NAMALWA (cell line): Measurements from ENCODE around the gene PNMA5.
"Not testable (repeated sequence)": the region's sequence is repeated elsewhere in the genome, so short reads cannot be mapped to it uniquely, and the experiment has no call there.

Experiments
- DNase-seq: peaks from one replicate; pipeline ENCODE4 v3.0.0-alpha.2; 2015; ENCODE audit warnings: low spot score

Gene PNMA5

DNA sequence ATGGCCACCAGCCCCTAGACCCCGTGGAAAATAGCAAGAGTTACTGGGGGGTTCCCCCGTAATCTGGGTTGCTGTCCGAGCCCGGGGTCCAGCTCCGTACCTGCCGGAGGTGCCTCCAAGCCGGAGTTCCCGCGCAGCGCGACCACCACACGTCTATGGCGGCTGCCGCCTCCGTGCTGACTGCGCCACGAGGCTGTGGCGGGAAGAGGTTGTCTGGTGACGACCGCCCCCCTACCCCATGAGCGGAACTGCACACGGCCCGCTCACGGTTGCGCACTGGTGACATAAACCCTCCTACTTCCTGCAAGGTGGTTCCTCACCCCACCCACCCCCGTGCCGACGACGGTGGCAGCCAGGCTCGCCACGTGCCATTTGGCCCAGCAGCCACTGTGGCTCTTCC lies at the start of gene PNMA5:
Gene PNMA5 (minus strand): TSS at position 184 of the 400 bp plus-strand sequence. CDS start 2,518 bp downstream, outside the sequence.
- DNase-seq, result no peak

DNA sequence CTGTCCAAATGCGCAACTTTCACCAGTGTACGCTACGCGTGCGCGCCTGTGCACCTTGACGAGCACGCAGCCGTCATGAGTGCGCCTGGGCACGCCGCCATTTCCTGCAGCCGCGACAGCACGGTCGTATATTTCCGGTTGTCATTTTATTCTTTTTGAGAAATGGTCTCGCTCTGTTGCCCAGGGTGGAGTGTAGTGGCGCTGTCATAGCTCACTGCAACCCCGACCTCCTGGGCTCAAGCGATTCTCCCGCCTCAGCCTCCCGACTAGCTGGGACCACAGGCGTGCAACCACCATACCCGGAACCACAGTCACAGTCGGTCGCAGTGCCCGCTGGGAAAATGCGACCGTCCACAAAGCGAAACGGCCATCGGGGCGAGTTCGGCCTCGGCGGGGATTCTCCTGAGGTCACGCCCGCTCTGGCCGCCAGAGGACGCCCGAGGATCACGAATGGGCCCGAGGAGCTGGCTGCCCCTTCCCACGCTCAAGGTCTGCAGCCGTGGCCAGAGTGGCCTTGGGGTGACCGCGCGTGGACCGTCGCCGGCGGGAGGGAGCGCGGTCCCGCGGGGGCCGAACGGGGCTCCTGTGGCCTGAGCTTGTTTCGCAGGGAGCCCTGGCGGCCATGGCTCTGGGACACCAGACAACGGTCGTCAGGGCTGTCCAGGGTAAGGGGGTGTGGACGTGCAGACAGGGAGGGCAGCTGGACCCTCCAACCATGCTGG lies 38.6 kb upstream of the PNMA5 start:
- DNase-seq, result peak; percentile 56

DNA sequence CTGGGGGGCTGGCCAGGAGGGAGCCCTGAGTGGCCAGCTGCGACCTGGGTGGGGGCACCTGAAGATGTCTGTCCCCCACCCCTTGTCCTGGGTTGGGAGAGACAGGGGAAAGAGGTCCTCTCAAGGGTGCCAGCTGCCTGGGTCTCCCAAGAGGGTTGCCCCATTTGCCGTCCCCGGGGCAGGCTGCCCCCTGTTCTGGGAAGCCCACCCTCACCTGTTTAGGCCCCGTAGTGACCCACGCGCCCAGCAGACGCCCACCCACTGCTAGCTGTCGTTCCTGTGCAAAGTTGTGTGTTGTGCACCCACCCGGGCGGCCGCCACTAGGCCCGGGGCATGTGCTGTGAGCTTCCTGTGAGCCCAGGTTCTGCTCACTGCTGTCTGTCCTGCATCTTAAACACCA lies 36.9 kb upstream of the PNMA5 start:
- no peak for DNase-seq

DNA sequence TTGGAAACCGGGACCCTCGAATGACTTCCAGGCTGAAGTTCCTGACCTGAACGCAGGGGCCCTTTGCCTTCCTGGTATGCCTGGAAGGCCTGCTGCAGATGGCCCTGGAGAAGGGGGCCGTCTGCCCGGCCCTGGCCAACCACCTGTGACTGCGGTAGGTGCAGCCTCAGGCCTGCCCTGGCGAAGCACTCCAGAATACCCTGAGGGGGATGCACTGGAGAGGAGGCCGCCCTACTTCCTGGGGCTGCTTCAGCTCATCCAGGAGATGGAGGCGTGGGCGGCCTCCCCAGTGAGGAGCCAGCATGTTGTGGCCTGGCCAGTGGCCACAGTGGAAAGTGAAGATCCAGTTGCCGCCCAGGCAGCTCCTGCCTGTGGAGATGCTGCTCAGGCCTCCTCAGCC lies 36.0 kb upstream of the PNMA5 start:
- DNase-seq, result no peak

- DNase-seq, result no peak
Measured at GRCh38 chrX:153029162-153029561, 35.2 kb upstream of the PNMA5 start.

DNA sequence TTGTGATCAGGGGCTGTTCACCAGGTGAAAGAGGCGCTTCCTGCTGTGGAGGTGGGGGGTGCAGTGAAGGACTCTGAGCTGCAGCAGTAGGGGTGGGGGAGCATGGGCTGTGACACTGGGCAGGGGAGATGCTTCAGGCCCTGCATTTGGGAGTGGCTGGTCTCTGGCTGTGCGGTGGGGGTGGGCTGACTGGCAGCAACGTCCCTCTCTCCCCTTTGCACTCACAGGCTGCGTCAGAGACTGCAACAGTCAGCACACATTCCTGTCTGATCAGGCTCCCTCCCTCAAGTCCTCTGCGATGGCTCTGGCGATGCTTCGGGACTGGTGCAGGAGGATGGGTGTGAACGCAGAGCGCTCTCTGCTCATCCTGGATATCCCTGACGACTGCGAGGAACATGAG lies 34.6 kb upstream of the PNMA5 start:
- DNase-seq, result not testable (repeated sequence)

DNA sequence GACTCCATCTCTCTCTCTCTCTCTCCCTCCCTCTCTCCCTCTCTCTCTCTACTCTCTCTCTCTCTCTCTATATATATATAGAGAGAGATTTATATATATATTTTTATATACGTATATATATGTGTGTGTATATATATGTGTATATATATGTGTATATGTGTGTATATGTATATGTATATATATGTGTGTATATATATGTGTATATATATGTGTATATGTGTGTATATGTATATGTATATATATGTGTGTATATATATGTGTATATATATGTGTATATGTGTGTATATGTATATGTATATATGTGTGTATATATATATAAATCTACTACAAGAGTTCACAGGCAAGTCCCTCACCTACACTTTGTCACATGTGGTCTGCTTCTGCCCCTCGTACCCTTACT lies 32.6 kb upstream of the PNMA5 start:
- not testable (repeated sequence) for DNase-seq

DNA sequence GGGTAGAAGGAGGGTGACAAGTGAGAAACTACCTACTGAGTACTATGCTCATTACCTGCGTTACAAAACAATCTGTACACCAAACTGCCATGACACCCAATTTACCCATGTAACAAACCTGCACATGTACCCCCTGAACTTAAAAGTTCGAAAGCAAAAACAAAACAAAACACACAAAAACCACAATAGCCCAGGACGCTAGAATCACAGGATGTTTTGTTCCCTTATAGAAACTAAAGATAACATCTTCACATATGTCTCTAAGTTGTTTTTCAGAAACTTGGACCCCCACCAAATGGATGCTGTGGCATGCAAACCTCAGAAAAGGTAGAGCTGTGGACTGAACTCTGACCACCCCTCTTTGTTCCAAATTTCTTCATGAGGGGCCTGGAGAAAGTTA lies 25.2 kb upstream of the PNMA5 start:
- DNase-seq, result no peak

DNA sequence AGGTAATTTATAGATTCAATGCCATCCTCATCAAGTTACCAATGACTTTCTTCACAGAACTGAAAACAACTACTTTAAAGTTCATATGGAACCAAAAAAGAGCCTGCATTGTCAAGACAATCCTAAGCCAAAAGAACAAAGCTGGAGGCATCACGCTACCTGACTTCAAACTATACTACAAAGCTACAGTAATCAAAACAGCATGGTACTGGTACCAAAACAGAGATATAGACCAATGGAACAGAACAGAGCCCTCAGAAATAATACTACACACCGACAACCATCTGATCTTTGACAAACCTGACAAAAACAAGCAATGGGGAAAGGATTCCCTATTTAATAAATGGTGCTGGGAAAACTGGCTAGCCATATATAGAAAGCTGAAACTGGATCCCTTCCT lies 23.3 kb upstream of the PNMA5 start:
- not testable (repeated sequence) for DNase-seq

- no peak for DNase-seq
Measured at GRCh38 chrX:153004780-153005179, 10.9 kb upstream of the PNMA5 start.

DNA sequence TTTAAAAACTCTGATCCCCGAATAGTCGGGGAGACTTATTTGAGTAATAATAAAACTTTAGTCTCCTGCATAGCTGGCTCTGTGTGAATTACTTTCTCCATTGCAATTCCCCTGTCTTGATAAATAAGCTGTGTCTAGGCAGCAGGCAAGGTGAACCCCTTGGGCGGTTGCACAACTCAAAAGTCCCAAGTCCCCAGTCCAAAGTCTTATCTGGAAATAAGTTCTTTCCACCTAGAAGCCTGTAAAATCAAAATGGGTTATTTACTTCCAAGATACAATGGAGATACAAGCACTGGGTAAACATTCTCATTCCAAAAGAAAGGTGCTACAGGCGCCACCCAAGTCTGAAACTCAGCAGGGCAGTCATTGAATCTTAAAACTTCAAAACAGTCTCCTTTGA lies 10.1 kb upstream of the PNMA5 start:
- DNase-seq, result no peak

GRCh38 chrX:153002182-153002581 lies 8.3 kb upstream of the PNMA5 start:
- DNase-seq, result not testable (repeated sequence)

GRCh38 chrX:152997337-152997736 lies 3.4 kb upstream of the PNMA5 start:
- DNase-seq, result no peak

DNA sequence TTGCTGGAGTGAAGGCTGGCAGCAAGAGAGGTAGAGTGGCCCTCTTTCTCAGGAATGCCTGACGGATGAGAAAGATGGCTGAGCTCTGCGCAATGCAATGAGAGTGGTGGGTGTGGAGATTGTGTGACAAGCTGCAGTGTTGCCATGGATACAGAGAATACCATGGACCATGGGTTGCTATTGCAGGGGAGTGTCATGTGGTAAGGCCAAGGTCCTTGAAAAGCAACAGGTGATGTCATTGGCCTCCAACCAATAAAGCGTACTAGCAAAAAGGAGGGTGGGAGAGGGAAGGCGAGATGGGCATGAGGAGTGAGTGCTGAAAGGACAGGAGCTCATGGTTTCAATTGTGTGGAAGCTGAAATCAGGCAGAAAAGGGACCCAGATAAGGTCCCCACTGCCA lies 1.8 kb downstream of the PNMA5 start:
- DNase-seq, result no peak

- DNase-seq, result no peak
Measured at GRCh38 chrX:152991123-152991522, 2.8 kb downstream of the PNMA5 start.

GRCh38 chrX:152989292-152989658 lies 4.6 kb downstream of the PNMA5 start:
- no peak for DNase-seq

GRCh38 chrX:152988536-152989291 lies 5.2 kb downstream of the PNMA5 start:
- no peak for DNase-seq

- DNase-seq, result no peak
Measured at GRCh38 chrX:152987801-152988200, 6.1 kb downstream of the PNMA5 start.

DNA sequence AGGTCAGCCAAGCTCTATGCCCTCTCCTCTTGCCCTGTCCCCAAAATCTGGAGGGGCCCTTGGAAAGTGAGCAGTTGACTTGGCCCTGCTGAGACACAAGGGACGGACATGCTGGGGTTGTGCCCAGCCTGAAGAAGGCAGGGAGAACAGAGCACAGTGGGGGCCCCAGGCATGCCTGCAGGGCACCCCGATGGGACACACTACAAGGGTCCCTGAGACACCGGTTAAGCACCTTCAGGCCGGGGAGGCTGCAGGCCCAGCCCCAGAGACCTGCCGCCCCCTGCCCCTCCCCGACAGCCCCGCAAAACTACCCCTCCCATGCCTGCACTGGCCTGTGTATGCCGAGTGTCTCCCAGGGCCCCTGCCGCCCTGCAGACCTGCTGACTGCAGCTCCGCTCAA lies 6.8 kb downstream of the PNMA5 start:
- DNase-seq, result not testable (repeated sequence)

DNA sequence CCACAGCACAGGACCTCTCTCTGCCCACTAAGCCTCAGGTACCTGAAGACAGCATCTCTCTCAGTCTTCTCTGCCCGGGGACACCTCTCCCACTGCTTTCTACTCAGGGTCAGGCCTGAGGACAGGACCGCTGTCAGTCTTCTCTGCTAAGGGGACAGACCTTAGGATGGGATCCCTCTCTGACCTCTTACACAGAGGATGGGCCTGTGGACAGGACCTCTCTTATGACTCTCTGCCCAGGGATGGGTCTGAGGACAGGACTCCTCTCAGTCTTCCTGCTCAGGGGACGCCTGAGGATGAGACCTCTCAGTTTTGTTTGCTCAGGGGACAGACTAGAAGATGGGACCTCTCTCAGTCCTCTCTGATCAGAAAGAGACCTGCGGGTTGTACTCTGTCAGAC lies 8.5 kb downstream of the PNMA5 start:
- not testable (repeated sequence) for DNase-seq

- DNase-seq, result no peak
Measured at GRCh38 chrX:152968193-152968592, 25.7 kb downstream of the PNMA5 start.

GRCh38 chrX:152960115-152960514 lies 33.8 kb downstream of the PNMA5 start:
- no peak for DNase-seq

GRCh38 chrX:152959626-152960025 lies 34.3 kb downstream of the PNMA5 start:
- no peak for DNase-seq
